IPS-11a (cell line): ENCODE results near the gene C1orf210.

ENCODE experiments used
- H3K4me3 ChIP-seq: one replicate; pipeline ENCODE4 v1.5.1; 2013; ENCODE audit warnings: low read depth, low read length, control low read depth

C1orf210 gene

DNA sequence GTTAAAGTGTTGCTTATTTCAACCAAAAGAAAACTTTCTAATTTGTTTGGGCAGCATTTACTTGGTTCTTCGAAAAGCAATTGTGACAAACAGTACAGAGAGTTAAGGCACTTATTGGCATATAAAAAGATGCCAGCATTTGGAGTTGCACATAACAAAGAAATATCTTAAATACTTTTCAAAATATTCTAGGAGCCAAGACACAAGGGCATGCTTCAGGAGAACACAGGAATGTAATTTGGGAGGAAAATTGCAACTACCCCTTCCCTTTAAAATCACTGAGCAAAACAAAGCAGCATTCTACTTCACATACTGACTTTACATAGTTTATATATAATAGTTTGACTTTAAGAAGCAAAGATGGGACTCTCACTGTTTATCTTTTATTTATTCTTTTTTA lies 10.8 kb upstream of the C1orf210 start:
- H3K4me3 ChIP-seq = no peak overlapping the region

DNA sequence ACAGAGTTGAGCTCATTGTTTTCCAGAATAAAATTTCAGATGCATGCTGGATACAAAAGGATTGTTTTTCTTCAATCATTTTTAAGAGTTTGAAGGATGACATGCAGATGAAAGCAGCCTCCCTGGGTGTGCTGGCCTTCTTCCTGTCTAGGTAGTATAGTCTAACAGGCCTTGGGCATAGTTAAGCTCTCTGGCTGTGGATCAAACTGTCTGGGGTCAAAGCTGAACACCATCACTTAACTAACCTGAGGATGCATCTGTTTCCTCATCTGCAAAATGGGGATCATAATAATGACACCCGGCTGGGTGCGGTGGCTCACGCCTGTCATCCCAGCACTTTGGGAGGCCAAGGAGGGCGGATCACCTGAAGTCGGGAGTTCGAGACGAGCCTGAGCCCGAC lies 9.4 kb upstream of the C1orf210 start:
- H3K4me3 ChIP-seq = no peak overlapping the region

DNA sequence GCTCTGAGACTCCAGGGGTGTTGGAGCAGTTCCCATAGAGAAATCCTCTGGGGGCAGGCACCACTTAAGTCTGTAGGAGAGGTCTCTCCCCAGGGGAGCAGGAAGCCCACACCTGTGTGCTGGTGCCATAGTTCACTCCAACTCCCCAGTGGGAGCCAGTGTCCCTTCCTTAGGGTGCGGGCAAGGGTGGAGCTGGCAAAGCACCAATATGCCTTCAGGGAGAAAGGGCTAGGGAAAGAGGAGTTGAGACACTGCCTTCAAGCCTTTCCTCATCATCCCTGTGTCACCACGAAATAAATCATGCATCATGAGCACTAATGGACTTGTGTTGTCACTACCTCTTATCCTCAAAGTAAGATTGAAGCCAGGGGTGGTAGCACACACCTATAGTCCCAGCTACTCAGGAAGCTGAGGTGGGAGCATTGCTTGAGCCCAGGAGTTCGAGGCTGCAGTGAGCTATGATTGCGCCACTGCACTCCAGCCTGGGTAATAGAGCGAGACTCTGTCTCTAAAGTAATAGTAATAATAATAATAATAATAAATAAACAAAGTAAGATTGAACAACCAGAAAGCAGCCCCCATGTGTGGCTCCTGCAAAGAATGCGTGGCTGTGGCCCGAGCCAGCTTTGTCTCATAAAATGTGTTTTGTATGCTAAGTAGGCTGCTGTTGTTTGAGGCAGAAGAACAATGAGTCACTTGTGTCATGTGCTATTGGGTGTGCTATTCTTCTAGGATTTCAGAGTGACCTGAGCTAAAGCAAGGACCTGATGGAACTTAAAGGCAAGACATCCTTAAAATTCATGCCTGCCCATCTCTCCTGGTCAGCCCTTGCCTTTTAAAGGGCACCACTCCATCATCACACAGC lies 8.7 kb upstream of the C1orf210 start:
- no peak overlapping the region for H3K4me3 ChIP-seq

DNA sequence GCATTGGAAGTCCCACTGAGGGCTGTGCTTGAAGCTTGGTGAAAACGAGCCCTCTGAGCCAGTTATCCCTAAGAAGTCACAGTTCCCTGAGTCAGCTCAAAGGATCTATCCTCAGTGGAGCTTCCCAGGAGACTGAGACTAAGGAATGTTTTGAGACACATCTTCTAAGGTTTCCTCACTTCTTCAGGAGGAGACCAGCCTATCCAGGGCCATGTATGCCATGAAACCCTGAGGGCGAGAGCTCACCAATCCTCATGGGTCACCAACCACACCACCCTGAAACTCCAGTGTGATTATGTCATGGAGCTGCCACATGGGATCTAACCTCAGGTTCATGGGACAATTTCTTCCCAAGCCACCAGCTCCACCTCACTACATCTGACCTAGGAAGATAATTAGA lies 7.8 kb upstream of the C1orf210 start:
- no peak overlapping the region for H3K4me3 ChIP-seq

DNA sequence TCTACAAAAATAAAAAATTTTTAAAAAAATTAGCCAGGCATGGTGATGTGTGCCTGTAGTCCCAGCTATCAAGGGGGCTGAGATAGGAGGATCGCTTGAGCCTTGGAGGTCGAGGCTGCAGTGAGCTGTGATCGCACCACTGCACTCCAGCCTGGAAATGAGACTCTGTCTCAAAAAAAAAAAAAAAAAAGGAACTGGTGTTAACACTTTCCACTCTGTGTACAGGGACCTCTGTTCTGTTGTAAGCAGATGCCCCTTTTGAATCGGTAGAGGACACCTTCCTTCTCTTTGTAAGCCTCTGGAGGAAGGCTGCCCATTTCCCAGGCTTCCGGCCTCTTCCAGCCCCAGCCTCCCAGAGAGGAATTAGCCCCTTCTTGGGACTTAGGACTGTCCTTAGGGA lies 7.3 kb upstream of the C1orf210 start:
- H3K4me3 ChIP-seq = no peak overlapping the region

DNA sequence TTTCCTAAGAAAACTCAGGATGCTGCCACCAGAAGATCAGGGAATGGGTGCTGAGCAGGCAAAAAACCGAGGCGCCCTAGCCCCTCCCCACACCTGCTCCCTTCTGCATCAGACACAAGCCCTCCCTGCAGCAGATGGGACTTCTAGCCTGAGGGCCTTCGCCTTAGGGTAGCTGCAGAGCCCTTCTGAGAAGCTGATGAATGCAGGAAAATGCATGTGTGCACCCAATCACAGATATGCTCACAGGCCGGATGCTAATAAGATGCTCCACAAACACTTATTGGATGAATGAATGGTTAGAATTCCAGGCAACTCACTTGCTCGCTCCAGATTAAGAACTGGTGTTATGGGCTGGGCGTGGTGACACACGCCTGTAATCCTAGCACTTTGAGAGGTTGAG lies 6.8 kb upstream of the C1orf210 start:
- H3K4me3 ChIP-seq = no peak overlapping the region

DNA sequence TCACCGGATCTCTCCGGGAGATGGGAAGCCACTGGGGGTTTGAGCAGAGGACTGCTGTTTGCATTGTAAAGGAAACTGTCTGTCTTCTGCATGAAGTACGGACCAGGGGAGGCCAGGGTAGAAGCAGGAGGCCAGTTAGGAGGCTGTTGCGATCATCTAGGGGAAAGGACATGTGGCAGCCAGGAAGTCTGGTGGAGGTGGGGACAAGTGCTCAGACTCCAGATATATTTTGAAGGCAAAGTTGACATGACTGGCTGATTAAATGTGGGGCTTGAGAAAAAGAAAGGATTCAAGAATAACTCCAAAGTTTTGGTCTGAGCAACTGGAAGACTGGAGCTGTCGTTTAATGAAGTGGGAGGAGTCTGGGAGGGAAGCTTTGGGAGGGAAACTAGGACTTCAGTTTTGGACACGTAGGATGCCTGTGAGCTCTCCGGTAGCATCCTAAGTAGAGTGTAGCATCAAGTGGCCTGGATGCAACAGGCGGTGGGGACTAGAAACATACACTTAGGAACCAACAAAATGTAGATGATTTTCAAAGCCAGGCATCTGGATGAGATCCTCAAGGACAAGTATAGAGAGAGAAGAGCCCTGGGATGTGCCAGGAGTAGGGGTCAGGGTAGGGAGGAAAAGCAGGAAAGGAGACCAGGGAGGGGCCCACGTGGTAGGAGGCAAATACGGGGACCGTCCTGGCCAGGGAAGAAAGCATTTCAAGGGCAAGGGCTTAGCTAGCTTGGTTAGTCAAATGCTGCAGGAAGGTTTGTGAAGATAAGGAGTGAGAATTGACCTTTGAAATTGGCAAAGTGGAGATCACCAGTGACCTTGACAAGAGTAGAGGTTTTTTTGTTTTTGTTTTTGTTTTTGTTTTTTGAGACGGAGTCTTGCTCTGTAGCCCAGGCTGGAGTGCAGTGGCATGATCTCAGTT lies 3.7 kb upstream of the C1orf210 start:
- no peak overlapping the region for H3K4me3 ChIP-seq

DNA sequence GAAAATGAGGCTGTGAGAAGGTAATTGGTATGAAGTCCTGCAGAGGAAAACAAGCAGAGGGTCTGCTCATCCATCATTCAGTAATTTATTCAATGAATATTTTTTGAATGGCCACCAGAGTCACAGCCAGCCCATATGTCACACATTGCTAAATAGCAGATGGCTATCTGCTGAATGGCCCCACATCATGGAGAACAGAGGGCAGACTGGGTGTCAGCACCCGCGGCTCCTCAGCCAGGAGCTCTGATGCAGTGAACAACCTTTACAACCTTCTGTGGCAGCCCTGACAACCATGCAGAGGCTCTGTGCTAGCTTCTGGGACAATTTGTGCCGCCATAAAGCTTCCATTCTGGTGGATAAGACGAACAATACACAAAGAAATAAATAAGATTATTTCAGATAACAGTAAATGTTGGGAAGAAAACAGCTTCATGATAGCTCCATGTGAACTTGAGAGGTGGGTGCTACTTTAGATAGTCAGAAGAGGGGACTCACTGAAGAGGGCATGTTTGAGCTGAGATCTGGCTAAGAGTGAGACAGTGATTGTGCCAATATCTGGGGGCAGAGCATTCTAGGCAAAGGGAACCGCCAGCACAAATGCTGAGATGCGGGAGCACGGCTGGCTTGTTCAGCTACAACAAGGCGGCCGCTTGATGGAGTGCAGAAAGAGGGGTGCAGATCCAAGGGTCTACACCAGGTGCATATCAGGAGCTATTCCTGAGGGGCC lies 2.8 kb upstream of the C1orf210 start:
- no peak overlapping the region for H3K4me3 ChIP-seq

DNA sequence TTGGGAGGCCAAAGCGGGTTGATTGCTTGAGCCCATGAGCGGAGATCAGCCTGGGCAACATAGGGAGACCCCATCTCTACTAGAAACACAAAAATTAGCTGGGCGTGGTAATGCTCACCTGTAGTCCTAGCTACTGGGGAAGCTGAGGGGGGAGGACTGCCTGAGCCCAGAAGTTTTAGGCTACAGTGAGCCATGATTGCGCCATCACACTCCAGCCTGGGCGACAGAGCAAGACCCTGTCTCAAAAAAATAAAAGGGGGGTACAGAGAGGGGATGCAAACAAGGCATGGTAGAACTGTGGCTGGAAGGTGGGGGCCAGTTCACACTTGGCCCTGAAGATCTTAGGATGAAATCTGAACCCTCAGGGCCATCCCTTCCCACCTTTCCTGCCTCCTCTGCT lies 1.2 kb upstream of the C1orf210 start:
- no peak overlapping the region for H3K4me3 ChIP-seq

DNA sequence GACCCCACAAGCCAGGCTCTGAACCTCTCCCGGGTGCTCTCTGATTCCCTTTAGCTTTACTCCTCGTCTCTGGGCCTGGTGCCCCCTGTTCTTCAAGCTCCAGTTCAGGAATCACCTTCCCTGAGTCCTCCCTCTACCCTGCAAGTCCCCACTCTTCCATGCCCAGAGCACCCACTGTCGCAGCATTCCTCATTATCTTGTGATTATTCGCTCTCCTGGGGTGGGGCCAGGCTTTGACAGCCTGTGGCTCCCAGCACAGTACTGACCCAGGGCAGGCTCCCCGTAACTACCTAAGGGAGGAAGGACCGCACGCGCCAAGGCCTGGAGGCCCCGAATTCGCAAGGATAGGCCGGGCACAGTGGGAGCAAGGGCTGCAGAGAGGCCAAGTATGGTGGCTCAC lies 734 bp upstream of the C1orf210 start:
- H3K4me3 ChIP-seq = no peak overlapping the region

DNA sequence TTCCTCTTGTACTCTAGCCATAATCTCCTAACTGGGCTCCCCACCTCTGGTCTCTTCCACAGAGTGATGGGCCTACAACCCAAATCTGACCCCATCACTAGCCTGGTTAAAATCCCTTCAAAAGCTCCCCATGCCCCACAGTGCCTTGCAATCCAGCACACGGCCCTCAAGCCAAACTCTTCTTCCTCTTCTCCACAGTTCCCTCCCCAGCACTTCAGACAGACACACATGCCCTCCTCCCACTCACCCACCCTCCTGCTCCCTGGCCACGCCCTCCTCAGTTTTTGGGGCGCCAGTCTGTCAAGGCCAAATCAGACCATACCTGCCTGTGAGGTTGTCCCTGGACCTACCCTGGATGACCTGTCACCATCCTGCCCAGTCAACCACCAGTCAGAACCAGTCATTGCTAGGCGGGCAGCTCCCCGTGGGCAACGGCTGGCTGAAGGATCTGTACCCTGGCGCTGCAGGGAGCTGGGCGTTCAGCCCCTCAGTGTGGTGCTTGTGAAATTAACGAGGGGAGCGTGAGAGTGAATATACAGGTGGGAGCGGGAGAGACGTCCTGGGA lies 753 bp downstream of the C1orf210 start:
- H3K4me3 ChIP-seq = peak overlapping the region; percentile 13

DNA sequence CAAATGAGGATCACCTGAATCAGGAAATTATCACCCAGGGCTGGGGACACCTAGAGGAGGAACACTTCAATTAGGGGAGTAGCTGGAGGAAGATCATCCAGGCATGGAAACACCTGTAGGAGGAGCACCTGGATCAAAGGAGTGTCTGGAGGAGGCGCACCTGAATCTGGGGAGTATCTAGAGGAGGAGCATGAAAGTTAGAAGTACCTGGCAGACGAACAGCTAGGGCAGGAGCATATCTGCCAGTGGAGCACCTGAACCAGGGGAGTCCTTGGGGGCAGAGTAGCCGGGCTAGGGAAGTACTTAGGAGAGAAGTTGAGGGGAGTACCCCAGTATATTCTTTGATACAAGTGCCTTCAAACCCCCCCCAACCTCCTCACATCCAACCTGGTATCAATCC lies 1.3 kb downstream of the C1orf210 start:
- H3K4me3 ChIP-seq = no peak overlapping the region

DNA sequence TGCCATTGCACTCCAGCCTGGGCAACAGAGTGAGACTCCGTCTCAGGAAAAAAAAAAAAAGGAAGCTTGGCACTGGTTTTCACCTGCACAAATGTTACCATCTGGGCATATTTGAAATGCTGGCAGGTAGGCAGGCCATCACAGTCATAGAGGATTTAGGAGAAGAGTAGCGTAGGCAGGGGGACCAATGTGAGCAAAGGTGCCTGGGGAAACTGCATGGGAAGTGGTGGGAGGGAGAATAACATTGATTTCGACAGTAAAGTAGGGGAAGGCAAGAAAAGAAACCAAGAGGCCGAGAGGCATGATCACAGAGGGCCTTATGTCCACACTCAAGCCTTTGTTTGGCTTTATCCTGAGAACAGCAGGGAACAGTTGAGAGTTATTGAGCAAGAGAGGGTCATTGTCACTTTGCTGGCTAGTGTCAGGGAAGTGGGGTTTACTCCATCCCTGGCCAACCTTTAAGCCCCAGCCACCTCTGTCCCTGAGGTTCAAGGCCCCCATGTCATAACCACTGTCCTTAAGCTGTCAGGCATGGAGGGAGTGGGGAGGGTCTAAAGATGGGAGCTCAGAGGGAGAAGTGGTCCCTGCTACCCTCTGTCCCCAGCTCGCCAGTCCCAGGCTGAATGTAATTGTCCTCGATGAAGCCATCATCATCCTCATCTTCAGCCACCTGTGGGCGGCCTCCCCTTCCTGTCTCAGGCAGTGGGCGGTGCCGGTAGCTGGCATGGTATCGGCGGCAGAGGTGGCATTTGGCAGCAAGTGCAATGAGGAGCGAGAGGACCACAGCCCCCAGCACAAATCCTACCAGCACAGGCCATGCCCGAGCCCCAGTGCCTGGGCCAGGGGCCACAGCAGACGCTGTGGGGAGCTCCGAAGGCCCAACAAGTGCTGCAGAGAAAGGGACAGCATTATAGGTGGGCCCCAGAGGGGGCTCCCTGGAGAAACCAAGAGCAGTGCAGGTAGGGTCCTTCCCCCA lies 2.9 kb downstream of the C1orf210 start:
- H3K4me3 ChIP-seq = no peak overlapping the region

DNA sequence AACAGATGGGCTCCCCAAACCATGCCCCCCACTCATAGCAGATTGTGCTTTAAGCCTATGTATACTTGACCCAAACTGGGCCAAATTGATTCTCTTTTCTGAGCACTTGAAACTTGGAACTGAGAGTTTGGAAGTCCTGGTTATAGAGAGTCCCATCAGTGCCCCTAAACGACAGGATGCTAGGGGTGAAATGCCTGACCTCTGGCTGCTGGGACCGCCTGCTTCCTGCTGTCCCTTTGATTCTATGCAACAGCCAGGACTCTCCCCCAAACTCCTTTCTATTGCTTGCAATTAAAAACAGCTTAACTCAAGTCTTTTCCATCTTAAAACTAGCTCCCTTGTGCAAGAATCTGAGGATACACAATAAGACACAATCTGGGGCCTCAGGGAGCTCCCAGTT lies 4.7 kb downstream of the C1orf210 start:
- H3K4me3 ChIP-seq = no peak overlapping the region

DNA sequence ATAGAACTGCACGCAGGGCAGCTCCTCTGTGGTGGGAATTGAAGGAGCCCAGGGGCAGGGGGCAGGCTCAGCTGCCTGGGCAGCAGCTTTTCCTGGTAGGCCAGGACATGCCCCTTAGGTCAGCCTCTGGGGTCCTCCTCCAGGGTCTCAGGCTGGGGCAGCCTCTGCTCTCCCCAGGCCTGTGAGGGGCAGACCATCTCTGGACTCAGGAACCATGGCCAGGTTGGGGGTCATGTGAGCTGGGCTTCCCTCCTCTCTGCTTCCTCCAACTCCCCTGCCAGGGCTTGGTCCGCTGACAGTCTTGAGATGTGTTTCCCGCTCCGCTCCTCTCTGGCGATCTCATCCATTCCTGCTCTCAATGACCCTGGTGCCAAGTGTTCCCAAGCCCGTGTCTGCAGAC lies 5.7 kb downstream of the C1orf210 start:
- H3K4me3 ChIP-seq = no peak overlapping the region

DNA sequence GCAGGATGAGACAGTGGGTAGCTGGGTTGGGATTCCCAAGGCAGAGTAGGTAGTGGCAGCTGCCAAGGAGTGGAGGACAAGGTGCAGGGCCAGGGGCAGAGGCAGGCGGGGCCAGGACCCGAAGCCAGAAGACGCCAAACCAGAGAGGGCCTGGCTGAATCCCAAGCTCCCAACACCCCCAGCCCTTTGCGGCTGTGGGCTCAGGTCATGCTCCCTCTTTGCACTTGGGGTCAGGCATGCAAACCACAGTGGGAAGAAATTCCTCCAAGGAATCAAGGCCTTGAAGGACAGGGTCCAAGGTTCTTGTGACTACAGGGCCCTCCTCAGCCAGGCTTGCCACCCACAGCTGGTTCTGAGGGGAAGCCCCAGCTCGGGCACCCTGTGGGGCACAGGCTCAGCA lies 6.2 kb downstream of the C1orf210 start:
- H3K4me3 ChIP-seq = no peak overlapping the region

DNA sequence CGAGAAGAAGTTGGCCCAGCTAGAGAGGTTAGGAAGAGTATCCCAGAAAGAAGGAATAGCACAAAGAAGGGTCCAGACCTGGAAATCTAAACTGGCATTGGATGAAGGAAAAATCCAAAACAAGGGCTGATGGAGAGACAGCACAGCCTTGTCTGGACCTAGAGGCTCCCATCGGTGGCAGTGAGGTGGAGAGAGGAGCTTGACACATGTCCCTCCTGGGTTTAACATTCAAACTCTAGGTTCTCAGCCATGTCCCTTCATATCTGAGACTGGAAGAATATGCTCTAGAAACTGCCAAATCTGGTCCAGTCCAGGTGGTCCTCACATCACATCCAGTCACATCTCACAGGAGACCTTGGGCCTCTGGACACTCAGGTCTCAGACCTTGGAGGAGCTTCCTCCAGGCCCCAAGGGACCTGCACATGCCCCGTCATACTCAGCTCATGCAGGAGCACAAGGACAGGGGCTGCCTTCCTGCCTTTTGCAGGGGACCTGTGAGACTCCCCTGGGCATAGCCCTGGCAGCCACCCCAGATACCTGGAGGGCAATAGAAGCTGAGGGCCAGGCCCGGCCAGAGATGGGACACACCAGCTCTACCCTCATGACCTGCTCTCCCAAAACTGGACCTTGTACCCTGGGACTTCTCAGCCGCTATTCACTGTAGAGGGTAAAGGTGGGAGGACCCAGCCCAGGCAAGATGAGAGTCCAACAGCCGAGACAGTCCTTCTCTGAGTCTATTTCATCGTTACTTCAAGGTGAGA lies 8.1 kb downstream of the C1orf210 start:
- no peak overlapping the region for H3K4me3 ChIP-seq

DNA sequence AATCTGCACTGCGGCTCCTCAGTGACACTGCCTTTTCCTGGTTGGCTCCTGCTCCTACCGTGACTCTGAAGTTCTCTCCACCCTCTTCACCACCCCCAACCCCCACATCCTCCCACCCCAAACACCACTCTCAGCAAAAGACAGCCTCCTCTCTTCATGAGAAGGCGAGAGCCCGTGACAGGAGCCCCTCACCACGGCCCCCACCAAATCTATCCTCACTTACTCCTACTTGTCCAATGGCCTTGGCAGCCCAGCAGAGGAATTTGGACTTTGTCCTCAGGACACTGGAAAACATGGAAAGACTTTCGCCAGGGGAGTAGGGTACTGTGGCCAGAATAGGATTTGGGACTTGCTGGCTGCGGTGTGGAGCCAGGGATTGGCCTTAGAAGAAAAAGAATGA lies 8.7 kb downstream of the C1orf210 start:
- H3K4me3 ChIP-seq = no peak overlapping the region
